Endodermal cell (in vitro differentiated cells): ENCODE results near the gene POLR1B. TPM values are rescaled to one million over a fixed set of nuclear protein-coding genes. Genes with fewer than 3 reads are reported as not detected.

Experiments used
- DNase-seq: peaks from one replicate; pipeline ENCODE4 v3.0.0-alpha.2; 2017
- H3K27ac ChIP-seq: 2 replicates; pipeline ENCODE4 v1.5.1; 2013; ENCODE audit warnings: mild to moderate bottlenecking, low read depth, low read length, moderate library complexity
- H3K27me3 ChIP-seq: 2 replicates; pipeline ENCODE4 v1.6.1; 2013; ENCODE audit warnings: mild to moderate bottlenecking, low read length, moderate library complexity; ENCODE audit not compliant: insufficient read depth, control insufficient read depth, poor library complexity, severe bottlenecking
- H3K36me3 ChIP-seq: 2 replicates; pipeline ENCODE4 v1.7.0; 2013; ENCODE audit warnings: mild to moderate bottlenecking, low read length, moderate library complexity; ENCODE audit not compliant: control insufficient read depth, insufficient read depth
- H3K4me1 ChIP-seq: one replicate; pipeline ENCODE4 v1.7.0; 2013; ENCODE audit warnings: low read length; ENCODE audit not compliant: control insufficient read depth, insufficient read depth
- H3K4me3 ChIP-seq: 2 replicates; pipeline ENCODE4 v1.5.1; 2013; ENCODE audit warnings: mild to moderate bottlenecking, low read length, moderate library complexity
- H3K9ac ChIP-seq: 2 replicates; pipeline ENCODE4 v1.6.1; 2013; ENCODE audit warnings: mild to moderate bottlenecking, low read length, moderate library complexity; ENCODE audit not compliant: poor library complexity, severe bottlenecking; ENCODE audit errors: extremely low read depth
- H3K9me3 ChIP-seq: 2 replicates; pipeline ENCODE4 v1.6.1; 2013; ENCODE audit warnings: mild to moderate bottlenecking, low read length, moderate library complexity; ENCODE audit not compliant: control insufficient read depth
- H3K27ac Mint-ChIP-seq: 2 replicates; pipeline ENCODE4 v1.8.0; 2020; ENCODE audit warnings: mixed read lengths
- H3K27me3 Mint-ChIP-seq: 2 replicates; pipeline ENCODE4 v1.8.0; 2021; ENCODE audit warnings: mild to moderate bottlenecking, mixed read lengths; ENCODE audit not compliant: insufficient read depth
- H3K36me3 Mint-ChIP-seq: 2 replicates; pipeline ENCODE4 v1.8.0; 2020; ENCODE audit warnings: low read depth, mixed read lengths
- H3K4me1 Mint-ChIP-seq: 2 replicates; pipeline ENCODE4 v1.8.0; 2020; ENCODE audit warnings: mixed read lengths
- H3K4me3 Mint-ChIP-seq: 2 replicates; pipeline ENCODE4 v1.8.0; 2020; ENCODE audit warnings: mild to moderate bottlenecking, moderate library complexity, mixed read lengths
- H3K9me3 Mint-ChIP-seq: 2 replicates; pipeline ENCODE4 v1.8.0; 2020; ENCODE audit warnings: mild to moderate bottlenecking, mixed read lengths
- WGBS, 2 experiments: methylation state at CpG; one replicate each; pipeline versions ENCODE4 v1.1.5 to v1.1.7; 2013; ENCODE audit warnings: missing lambda C conversion rate in 2 of 2, mixed read lengths in 1 of 2; ENCODE audit not compliant: insufficient coverage in 1 of 2, insufficient read length in 1 of 2; 5-methylcytosine and 5-hydroxymethylcytosine counted together
- total RNA-seq, 2 donors: library from RNA; stranded (reverse); fragmentation: NEBNext Ultra II Directional in 1 of 2; extraction: Animal tissue kit (Norgen Biotek cat#: 25700) in 1 of 2; gene quantifications; 2 replicates in 1 of 2; 3 replicates in 1 of 2; pipeline ENCODE4 v1.2.1, GENCODE V29; 2021
- TF ChIP-seq, protein P1 (sequence below): fragments of 200-600 bp; sonication (generic); conservative IDR thresholded peaks from 2 replicates; pipeline ENCODE4 v1.5.0; 2021; ENCODE audit warnings: antibody characterized with exemption, mild to moderate bottlenecking

POLR1B gene
- total RNA-seq, 2 donors from 2014 or later = 25.6 to 31.9 TPM

DNA sequence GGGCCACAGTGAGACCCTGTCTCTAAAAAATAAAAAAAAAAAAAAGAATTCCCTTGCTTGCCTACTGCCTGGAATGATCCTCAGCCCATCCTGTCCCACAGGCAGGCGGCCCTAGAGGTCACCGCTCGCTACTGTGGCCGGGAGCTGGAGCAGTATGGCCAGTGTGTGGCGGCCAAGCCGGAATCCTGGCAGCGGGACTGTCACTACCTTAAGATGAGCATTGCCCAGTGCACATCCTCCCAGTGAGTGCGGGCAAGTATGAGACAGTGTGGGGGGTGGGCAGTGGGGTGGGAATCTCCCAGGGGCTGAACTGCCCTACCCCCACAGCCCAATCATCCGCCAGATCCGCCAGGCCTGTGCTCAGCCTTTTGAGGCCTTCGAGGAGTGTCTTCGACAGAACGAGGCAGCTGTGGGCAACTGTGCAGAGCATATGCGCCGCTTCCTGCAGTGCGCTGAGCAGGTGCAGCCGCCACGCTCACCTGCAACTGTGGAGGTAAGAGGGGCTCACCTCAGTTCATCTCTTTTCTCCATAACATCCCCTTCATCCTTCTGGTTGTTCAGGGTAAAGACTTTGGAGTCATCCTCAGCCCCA, 43.7 kb downstream of the POLR1B start:
- peaks cover 29% of the 10 kb centered on the region for H3K36me3 Mint-ChIP-seq
- TF ChIP-seq, protein P1, sequence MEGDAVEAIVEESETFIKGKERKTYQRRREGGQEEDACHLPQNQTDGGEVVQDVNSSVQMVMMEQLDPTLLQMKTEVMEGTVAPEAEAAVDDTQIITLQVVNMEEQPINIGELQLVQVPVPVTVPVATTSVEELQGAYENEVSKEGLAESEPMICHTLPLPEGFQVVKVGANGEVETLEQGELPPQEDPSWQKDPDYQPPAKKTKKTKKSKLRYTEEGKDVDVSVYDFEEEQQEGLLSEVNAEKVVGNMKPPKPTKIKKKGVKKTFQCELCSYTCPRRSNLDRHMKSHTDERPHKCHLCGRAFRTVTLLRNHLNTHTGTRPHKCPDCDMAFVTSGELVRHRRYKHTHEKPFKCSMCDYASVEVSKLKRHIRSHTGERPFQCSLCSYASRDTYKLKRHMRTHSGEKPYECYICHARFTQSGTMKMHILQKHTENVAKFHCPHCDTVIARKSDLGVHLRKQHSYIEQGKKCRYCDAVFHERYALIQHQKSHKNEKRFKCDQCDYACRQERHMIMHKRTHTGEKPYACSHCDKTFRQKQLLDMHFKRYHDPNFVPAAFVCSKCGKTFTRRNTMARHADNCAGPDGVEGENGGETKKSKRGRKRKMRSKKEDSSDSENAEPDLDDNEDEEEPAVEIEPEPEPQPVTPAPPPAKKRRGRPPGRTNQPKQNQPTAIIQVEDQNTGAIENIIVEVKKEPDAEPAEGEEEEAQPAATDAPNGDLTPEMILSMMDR = no peak
- H3K4me3 ChIP-seq = no peak overlapping the region
- H3K9me3 ChIP-seq = no peaks in the 10 kb centered on the region
- H3K9me3 Mint-ChIP-seq = no peaks in the 10 kb centered on the region
- no peak overlapping the region for H3K9ac ChIP-seq
- H3K4me1 ChIP-seq = no peaks in the 10 kb centered on the region
- no peak overlapping the region for H3K27ac ChIP-seq
- H3K4me1 Mint-ChIP-seq = peaks cover 13% of the 10 kb centered on the region
- H3K36me3 ChIP-seq = peaks cover 23% of the 10 kb centered on the region
- WGBS, 2 experiments = 93 to 94% methylated on average over 9 to 18 of the region's 18 CpGs
- H3K4me3 Mint-ChIP-seq = no peak overlapping the region
- no peaks in the 10 kb centered on the region for H3K27me3 ChIP-seq
- H3K27me3 Mint-ChIP-seq = no peaks in the 10 kb centered on the region
- no peak overlapping the region for H3K27ac Mint-ChIP-seq
- DNase-seq = no peak

DNA sequence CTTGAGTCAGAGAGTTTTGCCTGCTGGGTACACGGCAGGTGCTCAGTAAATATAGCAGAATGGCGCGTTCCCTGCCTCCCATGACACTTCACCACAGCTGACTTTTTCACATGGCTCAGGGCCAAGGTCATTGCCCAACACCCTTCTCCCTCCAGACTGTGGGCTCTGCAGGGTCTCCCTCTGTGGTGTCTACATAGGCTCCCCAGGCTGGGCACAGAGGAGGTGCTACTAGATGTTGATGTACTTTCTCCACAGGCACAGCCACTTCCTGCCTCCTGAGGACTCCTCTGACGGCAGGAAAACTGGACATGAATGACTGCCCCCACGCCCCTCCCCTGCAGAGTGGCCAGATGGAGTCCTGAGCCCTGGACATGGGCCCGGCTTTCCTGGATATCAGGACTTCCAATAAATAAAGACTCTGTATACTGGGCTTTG, 46.4 kb downstream of the POLR1B start:
- Mint-ChIP-seq H3K27me3 (no peaks in the 10 kb centered on the region), H3K4me3 (no peak overlapping the region), H3K4me1 (peaks cover 13% of the 10 kb centered on the region), H3K27ac (no peak overlapping the region), H3K9me3 (no peaks in the 10 kb centered on the region), H3K36me3 (peaks cover 32% of the 10 kb centered on the region)
- no peak overlapping the region for H3K27ac ChIP-seq
- H3K36me3 ChIP-seq = peaks cover 23% of the 10 kb centered on the region
- no peaks in the 10 kb centered on the region for H3K9me3 ChIP-seq
- no peaks in the 10 kb centered on the region for H3K4me1 ChIP-seq
- no peak overlapping the region for H3K4me3 ChIP-seq
- no peak for DNase-seq
- TF ChIP-seq, protein P1 = no peak
- no peak overlapping the region for H3K9ac ChIP-seq
- no peaks in the 10 kb centered on the region for H3K27me3 ChIP-seq
- 66 to 73% methylated on average over 6 of the region's 6 CpGs for WGBS, 2 experiments

DNA sequence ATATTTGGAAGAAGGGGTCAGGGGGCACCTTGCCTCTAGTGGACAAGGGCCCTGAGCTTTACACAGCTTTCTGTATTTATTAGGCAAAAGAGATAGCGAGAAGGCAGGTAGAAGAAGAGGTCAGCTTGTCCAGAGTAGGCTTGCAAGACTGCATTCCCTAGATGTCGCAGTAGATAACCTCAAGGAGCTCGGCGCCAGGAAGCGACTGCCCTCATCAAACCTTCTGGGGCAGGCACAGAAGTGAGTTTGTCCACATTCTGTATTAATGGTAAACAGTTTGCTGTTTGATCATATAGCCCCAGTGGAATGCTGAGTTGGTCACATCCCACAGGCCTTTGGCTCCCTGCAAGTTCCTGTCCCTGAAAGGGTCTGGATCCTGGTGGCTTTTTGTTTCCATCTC, 49.1 kb downstream of the POLR1B start:
- peaks cover 30% of the 10 kb centered on the region for H3K36me3 Mint-ChIP-seq
- H3K27me3 Mint-ChIP-seq = no peaks in the 10 kb centered on the region
- no peaks in the 10 kb centered on the region for H3K9me3 Mint-ChIP-seq
- 90 to 92% methylated on average over 5 of the region's 5 CpGs for WGBS, 2 experiments
- TF ChIP-seq, protein P1 = no peak
- Histone ChIP-seq H3K9me3 (no peaks in the 10 kb centered on the region), H3K4me3 (no peak overlapping the region), H3K36me3 (peaks cover 20% of the 10 kb centered on the region), H3K4me1 (no peaks in the 10 kb centered on the region), H3K9ac (no peak overlapping the region), H3K27me3 (no peaks in the 10 kb centered on the region), H3K27ac (no peak overlapping the region)
- no peak overlapping the region for H3K27ac Mint-ChIP-seq
- DNase-seq = no peak
- peaks cover 3% of the 10 kb centered on the region for H3K4me1 Mint-ChIP-seq
- H3K4me3 Mint-ChIP-seq = no peak overlapping the region
